ENCODE data around the gene LOC101059915.
"Not testable (repeated sequence)": the region's sequence is repeated elsewhere in the genome, so short reads cannot be mapped to it uniquely, and the experiment has no call there.

DNA sequence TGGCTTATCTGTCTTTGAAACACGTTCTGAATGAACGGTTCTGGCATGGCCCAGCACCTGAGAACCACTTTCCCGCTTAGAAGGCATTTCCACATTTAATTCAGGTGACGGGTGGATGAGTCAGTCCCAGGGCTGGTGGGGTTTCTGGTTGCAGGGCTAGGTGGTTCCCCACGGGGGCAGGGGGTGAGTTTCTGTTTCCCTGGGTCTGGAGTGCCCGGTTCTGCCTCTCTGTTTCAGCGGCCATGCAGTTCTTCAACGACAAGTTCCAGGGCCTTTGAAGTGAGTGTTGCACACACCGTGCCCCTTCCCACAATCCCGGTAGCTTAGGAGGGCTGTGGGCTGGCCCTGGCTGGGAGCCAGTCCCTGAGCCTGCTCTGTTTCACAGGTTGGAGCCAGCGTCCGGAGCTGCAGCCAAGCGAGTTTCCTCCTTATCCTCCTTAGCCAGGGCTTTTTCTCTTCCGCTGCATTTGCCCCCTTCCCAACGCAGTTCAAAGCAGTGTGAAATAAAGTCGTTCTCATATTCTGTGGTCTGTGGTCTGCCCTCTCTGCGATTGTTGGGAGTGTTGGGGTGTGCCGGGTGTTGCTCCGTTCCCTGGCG is 53.0 kb downstream of the LOC101059915 start:
- TF ChIP-seq, protein P1, sequence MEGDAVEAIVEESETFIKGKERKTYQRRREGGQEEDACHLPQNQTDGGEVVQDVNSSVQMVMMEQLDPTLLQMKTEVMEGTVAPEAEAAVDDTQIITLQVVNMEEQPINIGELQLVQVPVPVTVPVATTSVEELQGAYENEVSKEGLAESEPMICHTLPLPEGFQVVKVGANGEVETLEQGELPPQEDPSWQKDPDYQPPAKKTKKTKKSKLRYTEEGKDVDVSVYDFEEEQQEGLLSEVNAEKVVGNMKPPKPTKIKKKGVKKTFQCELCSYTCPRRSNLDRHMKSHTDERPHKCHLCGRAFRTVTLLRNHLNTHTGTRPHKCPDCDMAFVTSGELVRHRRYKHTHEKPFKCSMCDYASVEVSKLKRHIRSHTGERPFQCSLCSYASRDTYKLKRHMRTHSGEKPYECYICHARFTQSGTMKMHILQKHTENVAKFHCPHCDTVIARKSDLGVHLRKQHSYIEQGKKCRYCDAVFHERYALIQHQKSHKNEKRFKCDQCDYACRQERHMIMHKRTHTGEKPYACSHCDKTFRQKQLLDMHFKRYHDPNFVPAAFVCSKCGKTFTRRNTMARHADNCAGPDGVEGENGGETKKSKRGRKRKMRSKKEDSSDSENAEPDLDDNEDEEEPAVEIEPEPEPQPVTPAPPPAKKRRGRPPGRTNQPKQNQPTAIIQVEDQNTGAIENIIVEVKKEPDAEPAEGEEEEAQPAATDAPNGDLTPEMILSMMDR (IDR thresholded peaks at IDR 0.05; ENCODE audit: low read depth, low read length, missing input control), result not testable (repeated sequence)
- TF ChIP-seq, protein P2, sequence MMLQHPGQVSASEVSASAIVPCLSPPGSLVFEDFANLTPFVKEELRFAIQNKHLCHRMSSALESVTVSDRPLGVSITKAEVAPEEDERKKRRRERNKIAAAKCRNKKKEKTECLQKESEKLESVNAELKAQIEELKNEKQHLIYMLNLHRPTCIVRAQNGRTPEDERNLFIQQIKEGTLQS (IDR thresholded peaks at IDR 0.05), result not testable (repeated sequence)
- TF ChIP-seq, protein P3, sequence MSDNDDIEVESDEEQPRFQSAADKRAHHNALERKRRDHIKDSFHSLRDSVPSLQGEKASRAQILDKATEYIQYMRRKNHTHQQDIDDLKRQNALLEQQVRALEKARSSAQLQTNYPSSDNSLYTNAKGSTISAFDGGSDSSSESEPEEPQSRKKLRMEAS (IDR thresholded peaks at IDR 0.05), result not testable (repeated sequence)
- TF ChIP-seq RAD21 (IDR thresholded peaks at IDR 0.05); TAF1 (conservative IDR thresholded peaks at IDR 0.05): not testable (repeated sequence)

All from liver (tissue), 3 donors.